SJCRH30 (cell line): ENCODE results near the gene GRK4. TPM values are rescaled to one million over a fixed set of nuclear protein-coding genes. Genes with fewer than 3 reads are reported as not detected.

Experiments
- DNase-seq, 2 experiments: peaks; one replicate each; pipeline ENCODE4 v3.0.0-alpha.2; 2015 to 2020
- H3K27ac ChIP-seq: fragments of 250-450 bp; sonication (Bioruptor Pico); 2 replicates; pipeline ENCODE4 v1.5.1; 2020; ENCODE audit warnings: mild to moderate bottlenecking, moderate library complexity
- H3K27me3 ChIP-seq: fragments of 250-450 bp; sonication (Bioruptor Pico); 2 replicates; pipeline ENCODE4 v1.5.1; 2020; ENCODE audit warnings: mild to moderate bottlenecking, moderate library complexity
- H3K36me3 ChIP-seq: fragments of 250-450 bp; sonication (Bioruptor Pico); 2 replicates; pipeline ENCODE4 v1.5.1; 2020; ENCODE audit warnings: mild to moderate bottlenecking, moderate library complexity
- H3K4me1 ChIP-seq: fragments of 250-450 bp; sonication (Bioruptor Pico); 2 replicates; pipeline ENCODE4 v1.5.1; 2020; ENCODE audit warnings: mild to moderate bottlenecking, moderate library complexity
- H3K4me3 ChIP-seq: fragments of 250-450 bp; sonication (Bioruptor Pico); 2 replicates; pipeline ENCODE4 v1.5.1; 2020; ENCODE audit warnings: mild to moderate bottlenecking, moderate library complexity
- H3K9me3 ChIP-seq: fragments of 250-450 bp; sonication (Bioruptor Pico); replicated peaks from 2 replicates; pipeline ENCODE4 v1.5.1; 2020; ENCODE audit warnings: mild to moderate bottlenecking, moderate library complexity
- total RNA-seq: library from RNA; depleted of rRNA; stranded (reverse); fragments of >200 nt; shearing (Covaris generic); gene quantifications from 2 replicates; pipeline ENCODE4 v1.2.3, GENCODE V29; 2014

GRK4 gene
- total RNA-seq, 1 experiment from 2014 or later, result 5.9 TPM

DNA sequence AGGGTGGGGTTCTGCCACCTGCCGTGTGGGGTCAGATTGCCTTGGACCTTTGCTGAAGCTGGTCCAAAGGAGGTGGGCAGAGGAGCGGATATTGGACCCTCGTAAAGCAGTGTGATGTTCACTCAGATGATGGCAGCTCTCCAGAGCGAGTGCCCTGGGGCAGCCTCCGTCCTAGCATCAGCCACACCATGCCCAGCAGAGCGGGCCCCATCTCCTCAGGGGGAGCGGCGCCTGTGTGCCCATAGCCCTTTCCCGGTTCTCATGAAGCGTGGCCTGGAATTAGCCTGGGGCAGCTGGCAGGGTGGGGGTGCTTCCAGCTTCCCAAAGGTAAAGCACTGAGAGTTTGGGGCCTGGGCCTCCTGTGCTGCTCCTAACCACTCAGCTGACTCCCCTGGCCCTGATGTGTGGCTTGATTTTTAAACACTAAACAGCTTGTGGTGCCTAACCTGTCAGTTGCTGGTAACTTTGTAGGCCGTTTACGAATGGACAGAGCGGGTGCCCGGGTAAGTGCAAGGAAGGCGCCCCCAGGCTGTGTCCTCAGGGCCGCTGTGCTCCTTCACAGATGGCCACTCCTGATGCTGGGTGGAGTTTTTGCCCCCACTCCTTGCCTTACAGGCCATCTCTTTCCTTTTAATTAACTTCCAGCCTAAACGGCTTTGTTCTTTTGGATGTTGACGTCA lies 36.2 kb upstream of the GRK4 start:
- Histone ChIP-seq H3K36me3 (peaks cover 21% of the 10 kb centered on the region; the same call in 1 of the 2 replicates), H3K4me1 (no peaks in the 10 kb centered on the region), H3K27me3 (no peaks in the 10 kb centered on the region), H3K4me3 (no peak overlapping the region), H3K27ac (no peak overlapping the region), H3K9me3 (no peaks in the 10 kb centered on the region)
- DNase-seq, result no peak

DNA sequence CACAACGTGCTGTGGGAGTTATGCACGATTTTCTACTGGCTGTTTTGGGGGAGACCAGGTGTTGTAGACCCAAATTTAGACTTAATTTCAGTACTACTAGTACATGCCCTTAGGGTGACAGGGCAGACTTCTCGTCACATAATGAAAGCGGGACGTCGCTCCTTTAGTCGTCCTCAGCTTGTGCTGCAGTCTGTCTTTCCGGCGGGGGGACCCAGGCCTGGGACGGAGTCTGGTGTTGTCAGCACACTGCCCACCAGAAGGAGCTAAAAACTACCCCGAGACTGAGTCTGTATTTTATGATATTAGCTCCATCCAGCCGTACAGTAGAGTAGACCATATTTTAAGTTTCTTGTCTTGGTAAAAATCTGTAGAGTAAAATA lies 35.7 kb upstream of the GRK4 start:
- no peak for DNase-seq
- no peaks in the 10 kb centered on the region for H3K27me3 ChIP-seq
- H3K27ac ChIP-seq, result no peak overlapping the region
- no peaks in the 10 kb centered on the region for H3K9me3 ChIP-seq
- no peak overlapping the region for H3K4me3 ChIP-seq
- no peaks in the 10 kb centered on the region for H3K4me1 ChIP-seq
- H3K36me3 ChIP-seq, result peaks cover 18% of the 10 kb centered on the region; the same call in 1 of the 2 replicates

DNA sequence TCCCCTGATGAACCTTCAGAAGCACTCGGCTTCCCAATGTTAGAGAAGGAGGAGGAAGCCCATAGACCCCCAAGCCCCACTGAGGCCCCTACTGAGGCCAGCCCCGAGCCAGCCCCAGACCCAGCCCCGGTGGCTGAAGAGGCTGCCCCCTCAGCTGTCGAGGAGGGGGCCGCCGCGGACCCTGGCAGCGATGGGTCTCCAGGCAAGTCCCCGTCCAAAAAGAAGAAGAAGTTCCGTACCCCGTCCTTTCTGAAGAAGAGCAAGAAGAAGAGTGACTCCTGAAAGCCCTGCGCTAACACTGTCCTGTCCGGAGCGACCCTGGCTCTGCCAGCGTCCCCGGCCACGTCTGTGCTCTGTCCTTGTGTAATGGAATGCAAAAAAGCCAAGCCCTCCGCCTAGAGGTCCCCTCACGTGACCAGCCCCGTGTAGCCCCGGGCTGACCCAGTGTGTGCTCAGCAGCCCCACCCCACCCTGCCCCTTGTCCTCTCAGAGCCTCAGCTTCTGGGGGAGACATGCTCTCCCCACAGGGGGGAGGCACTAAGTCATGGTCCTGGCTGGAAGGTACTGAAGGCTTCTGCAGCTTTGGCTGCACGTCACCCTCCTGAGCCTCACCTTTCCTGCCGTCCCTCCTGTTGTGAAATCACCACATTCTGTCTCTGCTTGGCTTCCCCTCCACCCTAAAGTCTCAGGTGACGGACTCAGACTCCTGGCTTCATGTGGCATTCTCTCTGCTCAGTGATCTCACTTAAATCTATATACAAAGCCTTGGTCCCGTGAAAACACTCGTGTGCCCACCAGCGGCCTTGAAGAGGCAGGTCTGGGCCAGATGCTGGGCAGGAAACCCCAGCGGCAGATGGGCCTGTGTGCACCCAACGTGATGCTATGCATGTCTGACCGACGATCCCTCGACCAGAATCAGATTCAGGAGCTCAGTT lies 34.9 kb upstream of the GRK4 start:
- no peaks in the 10 kb centered on the region for H3K27me3 ChIP-seq
- no peaks in the 10 kb centered on the region for H3K9me3 ChIP-seq
- H3K4me3 ChIP-seq, result no peak overlapping the region
- H3K4me1 ChIP-seq, result no peaks in the 10 kb centered on the region
- no peak for DNase-seq
- H3K36me3 ChIP-seq, result peaks cover 18% of the 10 kb centered on the region; the same call in 1 of the 2 replicates
- H3K27ac ChIP-seq, result no peak overlapping the region

DNA sequence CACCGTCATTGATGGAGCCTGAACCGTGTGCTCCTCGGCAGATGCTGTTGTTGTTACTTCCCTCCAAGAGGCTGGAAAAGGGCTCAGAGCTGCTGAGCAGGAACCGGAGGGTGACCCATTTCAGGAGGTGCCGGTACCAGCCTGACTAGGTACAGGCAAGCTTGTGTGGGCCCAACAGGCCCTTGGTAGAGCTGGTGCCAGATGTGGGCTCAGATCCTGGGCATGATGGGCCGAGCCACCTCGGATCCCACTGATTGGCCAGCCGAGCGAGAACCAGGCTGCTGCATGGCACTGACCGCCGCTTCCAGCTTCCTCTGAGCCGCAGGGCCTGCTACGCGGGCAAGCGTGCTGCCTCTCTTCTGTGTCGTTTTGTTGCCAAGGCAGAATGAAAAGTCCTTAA lies 33.9 kb upstream of the GRK4 start:
- H3K4me3 ChIP-seq, result no peak overlapping the region
- no peaks in the 10 kb centered on the region for H3K4me1 ChIP-seq
- no peak overlapping the region for H3K27ac ChIP-seq
- H3K27me3 ChIP-seq, result no peaks in the 10 kb centered on the region
- DNase-seq, result no peak
- H3K9me3 ChIP-seq, result no peaks in the 10 kb centered on the region
- peaks cover 18% of the 10 kb centered on the region; the same call in 1 of the 2 replicates for H3K36me3 ChIP-seq

DNA sequence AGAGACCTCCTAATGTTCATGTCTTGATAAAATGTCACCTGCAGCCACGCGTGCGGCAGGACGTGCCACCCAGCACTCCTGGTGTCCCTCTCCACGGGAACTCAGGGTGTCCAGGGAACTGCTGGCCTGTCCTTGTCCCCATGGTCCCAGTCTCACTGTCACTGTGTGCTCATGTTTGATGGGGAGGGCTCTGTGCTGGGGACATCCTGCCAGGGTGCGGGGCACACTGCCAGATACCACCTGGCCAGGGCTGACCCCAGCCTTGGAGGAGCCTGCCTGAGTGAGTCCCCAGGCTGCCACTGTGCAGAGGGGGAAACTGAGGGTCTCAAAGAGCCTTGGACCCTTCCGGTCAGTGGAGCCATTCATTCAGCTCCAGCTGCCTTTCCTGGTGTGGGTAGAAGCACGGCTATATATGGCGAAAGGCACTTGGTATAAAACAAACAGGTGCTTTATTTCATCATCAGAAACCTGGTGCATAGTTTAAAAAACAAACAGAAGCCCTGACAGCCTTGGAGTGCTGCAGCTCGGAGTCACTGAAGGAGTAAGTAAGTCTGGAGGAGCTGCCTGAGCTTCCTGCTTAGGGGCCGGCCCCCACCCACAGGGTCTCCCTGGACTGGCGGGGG lies 33.1 kb upstream of the GRK4 start:
- Histone ChIP-seq H3K4me3 (no peak overlapping the region), H3K9me3 (no peaks in the 10 kb centered on the region), H3K36me3 (peaks cover 13% of the 10 kb centered on the region; the same call in 1 of the 2 replicates), H3K4me1 (no peaks in the 10 kb centered on the region), H3K27ac (no peak overlapping the region), H3K27me3 (no peaks in the 10 kb centered on the region)
- DNase-seq, result no peak

DNA sequence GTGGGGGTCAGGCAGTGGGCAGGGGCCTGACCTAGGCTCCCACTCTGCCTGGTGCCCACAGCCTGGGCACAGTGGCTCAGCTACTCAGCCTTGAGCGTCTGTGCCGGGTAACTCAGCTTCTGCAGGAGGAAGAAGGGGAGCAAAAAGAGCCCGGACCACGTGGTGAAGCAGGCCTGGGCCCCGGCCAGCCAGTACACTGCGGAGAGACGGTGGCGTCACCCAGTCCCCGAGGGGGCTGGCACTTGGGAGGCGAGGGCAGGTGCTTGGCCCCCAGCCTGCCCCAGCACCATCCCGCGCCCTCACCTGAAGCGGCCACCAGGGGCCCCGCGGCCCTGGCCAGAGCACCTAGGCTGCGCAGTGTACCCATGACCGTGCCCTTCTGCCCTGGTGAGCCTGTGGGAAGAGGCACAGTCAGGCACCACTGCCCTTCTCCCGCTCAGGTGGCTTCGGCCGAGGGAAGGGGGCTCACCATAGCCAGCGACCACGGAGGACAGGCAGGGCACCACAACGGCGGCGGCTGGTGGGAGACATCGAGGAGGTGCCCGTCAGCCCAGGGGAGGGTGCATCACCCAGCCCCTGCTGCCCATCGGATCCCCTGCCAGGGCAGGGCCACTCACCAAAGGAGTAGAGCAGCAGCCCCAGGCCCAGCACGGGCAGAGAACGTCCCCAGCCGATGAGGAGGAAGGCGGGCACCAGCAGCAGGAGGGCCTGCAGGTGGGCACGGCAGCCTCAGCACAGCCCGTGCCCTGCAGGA lies 32.4 kb upstream of the GRK4 start:
- Histone ChIP-seq H3K9me3 (no peaks in the 10 kb centered on the region), H3K36me3 (peaks cover 10% of the 10 kb centered on the region; the same call in 1 of the 2 replicates), H3K4me1 (peaks cover 4% of the 10 kb centered on the region; the same call in 1 of the 2 replicates), H3K27ac (no peak overlapping the region), H3K4me3 (no peak overlapping the region), H3K27me3 (no peaks in the 10 kb centered on the region)
- no peak for DNase-seq

DNA sequence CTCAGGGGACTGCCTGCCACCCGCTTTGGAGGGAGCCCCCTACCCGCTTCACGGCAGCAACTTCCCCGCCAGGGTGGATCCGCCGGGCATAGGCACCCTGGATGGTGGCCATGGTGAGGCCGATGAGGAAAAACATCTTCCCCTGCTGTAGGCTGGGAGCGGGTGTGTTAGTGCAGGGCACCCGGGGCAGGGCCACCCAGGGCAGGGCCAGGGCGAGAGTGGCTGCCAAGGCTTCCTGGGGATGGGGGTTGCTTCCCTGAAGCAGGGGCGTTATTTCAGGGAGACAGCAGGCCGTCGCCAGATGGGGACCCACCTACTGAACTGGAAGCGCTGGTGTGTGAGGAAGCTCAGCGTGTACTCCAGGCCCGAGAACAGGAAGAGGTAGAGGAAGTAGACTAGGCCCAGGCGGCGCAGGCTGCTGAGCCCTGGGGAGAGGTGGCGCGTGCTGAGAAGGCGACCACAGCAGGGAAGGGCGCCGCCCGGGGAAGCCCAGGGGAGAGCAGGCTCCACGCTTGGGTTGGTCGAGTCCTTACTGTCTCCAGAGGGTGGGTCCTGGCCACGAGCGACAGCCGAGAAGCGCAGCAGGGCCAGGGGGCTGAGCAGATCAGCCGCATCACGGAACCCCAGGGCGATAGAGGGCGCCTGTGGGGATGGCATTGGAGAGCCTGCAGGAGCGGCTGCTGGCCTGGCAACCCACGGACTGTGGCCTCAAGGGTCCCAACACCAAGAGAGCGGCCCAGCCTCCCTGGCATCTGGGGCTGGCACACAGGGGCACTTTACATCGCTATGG lies 31.7 kb upstream of the GRK4 start:
- no peak overlapping the region for H3K4me3 ChIP-seq
- DNase-seq, result no peak
- peaks cover 10% of the 10 kb centered on the region; the same call in 1 of the 2 replicates for H3K36me3 ChIP-seq
- no peak overlapping the region for H3K27ac ChIP-seq
- no peaks in the 10 kb centered on the region for H3K9me3 ChIP-seq
- no peaks in the 10 kb centered on the region for H3K27me3 ChIP-seq
- peaks cover 10% of the 10 kb centered on the region; the same call in 1 of the 2 replicates for H3K4me1 ChIP-seq

DNA sequence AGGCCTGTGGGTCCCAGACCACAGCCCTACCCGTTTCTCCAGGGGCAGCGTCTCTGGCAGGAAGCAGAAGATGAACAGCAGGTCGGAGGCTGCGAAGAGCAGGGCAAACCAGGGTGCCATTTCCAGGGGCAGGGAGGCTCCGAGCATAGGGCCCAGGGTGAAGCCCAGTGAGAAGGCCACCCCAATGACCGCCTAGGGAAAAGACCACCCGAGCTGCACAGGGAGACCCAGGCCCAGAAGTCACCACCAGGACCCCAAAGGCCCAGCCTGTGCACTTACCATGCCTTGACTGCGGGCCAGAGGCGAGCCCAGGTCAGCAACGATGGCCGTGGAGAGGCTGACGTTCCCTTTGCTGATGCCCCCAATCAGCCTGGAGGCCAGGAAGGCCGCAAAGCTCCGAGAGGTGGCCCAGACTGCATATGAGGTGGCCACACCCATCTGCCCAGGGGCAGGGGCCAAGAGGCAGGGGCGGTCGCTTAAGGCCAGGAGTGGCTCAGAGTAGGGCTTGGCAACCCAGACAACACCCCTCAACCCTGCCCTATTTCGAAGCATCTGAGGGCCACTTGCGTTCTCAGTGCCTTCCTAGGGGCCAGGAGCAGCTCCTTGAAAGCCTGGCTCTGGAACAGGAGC lies 30.9 kb upstream of the GRK4 start:
- Histone ChIP-seq H3K36me3 (peaks cover 13% of the 10 kb centered on the region; the same call in 1 of the 2 replicates), H3K4me1 (peaks cover 10% of the 10 kb centered on the region; the same call in 1 of the 2 replicates), H3K27ac (no peak overlapping the region), H3K27me3 (no peaks in the 10 kb centered on the region), H3K9me3 (no peaks in the 10 kb centered on the region), H3K4me3 (no peak overlapping the region)
- no peak for DNase-seq

DNA sequence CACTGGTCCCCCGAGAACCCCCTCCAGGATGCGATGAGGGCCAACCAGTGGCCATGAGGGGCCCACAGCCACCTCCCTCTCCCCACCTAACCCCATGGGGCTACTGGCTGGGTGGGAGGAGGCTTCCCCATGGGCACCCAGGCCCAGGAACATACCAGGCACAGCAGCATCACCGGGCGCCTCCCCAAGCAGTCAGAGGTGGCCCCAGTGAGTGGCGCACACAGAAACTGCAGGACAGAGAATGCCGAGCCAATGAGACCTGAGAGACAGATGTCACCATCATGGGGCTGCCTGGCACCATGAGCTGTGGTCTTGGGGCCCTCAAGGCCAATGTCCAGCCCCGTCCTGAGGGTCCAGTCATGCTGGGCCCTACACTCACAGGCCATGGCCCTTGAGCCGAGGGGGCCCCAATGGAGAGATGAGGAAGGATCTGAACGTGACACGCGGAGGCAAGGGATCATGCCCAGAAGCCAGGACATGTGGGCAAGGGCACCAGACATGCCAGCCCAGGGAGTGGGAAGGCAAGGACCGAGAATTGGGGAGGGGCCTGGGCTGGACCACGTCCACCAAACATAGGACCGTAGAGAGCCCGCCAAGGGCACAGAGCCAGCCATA lies 30.3 kb upstream of the GRK4 start:
- DNase-seq, result no peak
- Histone ChIP-seq H3K36me3 (peaks cover 15% of the 10 kb centered on the region; the same call in 1 of the 2 replicates), H3K27me3 (no peaks in the 10 kb centered on the region), H3K27ac (no peak overlapping the region), H3K4me3 (no peak overlapping the region), H3K4me1 (peaks cover 10% of the 10 kb centered on the region; the same call in 1 of the 2 replicates), H3K9me3 (no peaks in the 10 kb centered on the region)

DNA sequence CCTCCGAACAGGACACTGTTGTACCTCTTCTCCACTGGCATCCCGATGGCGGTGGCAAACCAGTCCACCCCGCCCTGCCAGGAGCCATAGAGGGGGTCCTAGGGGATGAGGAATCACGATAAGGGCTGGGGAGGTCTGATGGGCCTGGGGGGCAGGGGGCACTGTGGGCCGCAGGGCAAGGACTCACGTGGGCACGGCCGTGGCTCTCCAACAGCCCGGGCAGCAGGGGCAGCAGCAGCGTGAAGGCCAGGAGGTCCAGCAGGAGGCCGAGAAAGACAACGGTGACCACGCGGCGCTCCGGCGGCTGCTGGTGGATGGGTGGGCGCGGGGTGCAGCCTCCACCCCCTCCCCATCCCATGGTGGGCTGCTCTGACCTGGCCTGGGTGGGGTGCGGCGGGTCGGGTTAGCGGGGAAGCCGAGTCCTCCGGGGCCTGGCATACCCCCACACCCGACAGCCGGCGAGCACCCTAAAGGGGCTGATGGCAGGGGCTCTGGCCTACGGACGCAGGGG lies 29.8 kb upstream of the GRK4 start:
- no peaks in the 10 kb centered on the region for H3K27me3 ChIP-seq
- peaks cover 17% of the 10 kb centered on the region for H3K36me3 ChIP-seq
- no peak overlapping the region for H3K27ac ChIP-seq
- peak overlapping the region; percentile 65 for H3K4me3 ChIP-seq
- DNase-seq, result no peak
- H3K9me3 ChIP-seq, result no peaks in the 10 kb centered on the region
- H3K4me1 ChIP-seq, result peaks cover 10% of the 10 kb centered on the region; the same call in 1 of the 2 replicates

DNA sequence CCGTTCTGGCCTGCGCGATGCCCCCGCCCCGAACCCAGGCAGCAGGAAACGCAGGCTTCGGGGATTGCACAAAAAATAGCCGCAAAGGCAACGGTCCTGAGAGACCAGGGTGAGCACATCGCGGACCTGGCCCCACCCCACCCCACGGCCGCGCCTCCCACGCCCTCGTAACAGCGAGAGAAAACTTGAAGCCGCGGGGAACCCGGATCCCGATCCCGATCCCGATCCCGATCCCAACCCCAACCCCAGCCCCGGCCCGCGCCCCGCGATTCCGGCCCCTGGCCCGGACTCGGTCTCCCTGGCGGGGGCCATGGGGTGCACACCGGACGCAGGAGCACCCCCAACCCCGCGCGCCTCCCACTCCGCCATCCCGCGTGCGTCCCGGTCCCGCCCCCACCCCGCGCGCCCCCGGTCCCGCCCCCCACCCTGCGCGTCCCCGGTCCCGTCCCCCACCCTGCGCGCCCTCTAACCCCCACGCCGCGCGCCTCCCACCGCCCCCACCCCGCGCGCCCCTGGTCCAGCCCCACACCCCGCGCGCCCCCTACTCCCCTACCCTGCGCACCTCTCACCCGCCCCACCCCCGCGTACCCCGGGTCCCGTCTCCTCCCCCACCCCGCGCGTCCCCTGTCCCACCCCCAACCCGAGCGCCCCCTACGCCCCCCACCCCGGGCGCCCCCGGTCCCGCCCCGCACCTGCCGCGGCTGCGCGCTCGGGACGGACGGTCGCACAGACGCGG lies 29.1 kb upstream of the GRK4 start:
- Histone ChIP-seq H3K4me1 (peaks cover 10% of the 10 kb centered on the region; the same call in 1 of the 2 replicates), H3K4me3 (peak overlapping the region; percentile 89), H3K27me3 (no peaks in the 10 kb centered on the region), H3K9me3 (no peaks in the 10 kb centered on the region), H3K36me3 (peaks cover 23% of the 10 kb centered on the region), H3K27ac (no peak overlapping the region)
- DNase-seq, result peak; percentile 49 to 51
